ENCODE data around the gene CNTN4.
A peak's percentile ranks its signal among the peaks of the same experiment; 100 is the strongest.

CNTN4 gene

GRCh38 chr3:2274526-2274925, 175.9 kb downstream of the CNTN4 start:
- DNase-seq = no peak

- no peak for DNase-seq
Measured at GRCh38 chr3:2283818-2284217, 185.2 kb downstream of the CNTN4 start.

GRCh38 chr3:2300938-2301337, 202.3 kb downstream of the CNTN4 start:
- DNase-seq = no peak

- DNase-seq = no peak
Measured at GRCh38 chr3:2301361-2301760, 202.7 kb downstream of the CNTN4 start.

- DNase-seq = peak; percentile 45
Measured at GRCh38 chr3:2303566-2303965, 204.9 kb downstream of the CNTN4 start.

GRCh38 chr3:2311022-2311421, 212.4 kb downstream of the CNTN4 start:
- no peak for DNase-seq

GRCh38 chr3:2317521-2317920, 218.9 kb downstream of the CNTN4 start:
- no peak for DNase-seq

- DNase-seq = no peak
Measured at GRCh38 chr3:2334921-2335320, 236.3 kb downstream of the CNTN4 start.

- DNase-seq = no peak
Measured at GRCh38 chr3:2343031-2343682, 244.5 kb downstream of the CNTN4 start.

GRCh38 chr3:2352134-2352762, 253.6 kb downstream of the CNTN4 start:
- no peak for DNase-seq

GRCh38 chr3:2354702-2355101, 256.0 kb downstream of the CNTN4 start:
- no peak for DNase-seq

- no peak for DNase-seq
Measured at GRCh38 chr3:2356298-2356950, 257.8 kb downstream of the CNTN4 start.

GRCh38 chr3:2360815-2361214, 262.1 kb downstream of the CNTN4 start:
- DNase-seq = no peak

- DNase-seq = no peak
Measured at GRCh38 chr3:2362122-2362521, 263.5 kb downstream of the CNTN4 start.

- no peak for DNase-seq
Measured at GRCh38 chr3:2363854-2364253, 265.2 kb downstream of the CNTN4 start.

- no peak for DNase-seq
Measured at GRCh38 chr3:2370317-2370716, 271.7 kb downstream of the CNTN4 start.

GRCh38 chr3:2372306-2372705, 273.6 kb downstream of the CNTN4 start:
- DNase-seq = no peak

GRCh38 chr3:2375376-2375775, 276.7 kb downstream of the CNTN4 start:
- DNase-seq = no peak

- no peak for DNase-seq
Measured at GRCh38 chr3:2377281-2377680, 278.6 kb downstream of the CNTN4 start.

- no peak for DNase-seq
Measured at GRCh38 chr3:2390926-2391532, 292.4 kb downstream of the CNTN4 start.

- DNase-seq = no peak
Measured at GRCh38 chr3:2391896-2392295, 293.2 kb downstream of the CNTN4 start.

GRCh38 chr3:2392981-2393380, 294.3 kb downstream of the CNTN4 start:
- DNase-seq = no peak

GRCh38 chr3:2415083-2415482, 316.4 kb downstream of the CNTN4 start:
- DNase-seq = no peak

GRCh38 chr3:2420919-2421318, 322.3 kb downstream of the CNTN4 start:
- no peak for DNase-seq
